ENCODE data around the gene SATB1.
"Not testable (repeated sequence)": the region's sequence is repeated elsewhere in the genome, so short reads cannot be mapped to it uniquely, and the experiment has no call there.

The SATB1 gene

DNA sequence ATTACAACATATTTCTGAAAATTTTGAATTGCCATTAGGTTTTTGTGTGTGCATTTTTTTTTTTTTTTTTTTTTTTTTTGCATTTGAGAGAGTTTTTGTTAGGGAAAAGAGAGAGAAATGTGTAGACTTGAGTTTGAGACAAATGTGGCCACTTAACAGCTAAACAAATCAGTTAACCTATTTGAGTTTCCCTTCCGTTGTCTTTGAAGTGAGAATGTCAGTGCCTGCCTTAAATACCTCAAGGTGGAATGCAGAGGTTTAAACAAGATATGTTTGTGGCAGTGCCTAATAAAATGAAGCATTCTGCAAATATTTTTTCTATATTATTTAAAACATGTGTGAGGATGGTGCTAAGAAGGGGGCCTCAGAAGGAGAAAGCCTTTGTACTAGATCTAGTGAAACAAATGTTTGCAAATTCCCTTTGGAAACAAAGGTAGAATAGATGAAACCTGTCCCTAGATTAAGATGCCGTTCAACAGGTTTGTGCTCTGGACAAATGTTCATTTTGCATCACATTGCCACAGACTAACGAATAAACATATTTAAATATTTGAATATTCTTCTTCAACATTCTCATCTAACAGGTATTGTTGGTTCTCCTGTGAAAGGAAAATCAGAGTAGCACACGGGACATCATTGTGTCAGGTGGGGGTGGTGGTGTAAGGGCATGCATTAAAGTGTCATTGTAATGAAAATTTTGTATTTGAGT is 80.7 kb downstream of the SATB1 start:
- TF ChIP-seq POLR2A (IDR thresholded peaks at IDR 0.05; ENCODE audit: low read length), result no peak
- TF ChIP-seq GATA1 (IDR thresholded peaks at IDR 0.05; ENCODE audit: low read depth, low read length), result no peak
- no peak for DNase-seq

- no peak for DNase-seq
- TF ChIP-seq GATA1 (IDR thresholded peaks at IDR 0.05; ENCODE audit: low read depth, low read length) (no peak), POLR2A (IDR thresholded peaks at IDR 0.05; ENCODE audit: low read length) (no peak)
Observed at GRCh38 chr3:18343809-18344208, 81.3 kb downstream of the SATB1 start.

GRCh38 chr3:18338827-18339514 is 86.2 kb downstream of the SATB1 start:
- DNase-seq, result no peak
- TF ChIP-seq POLR2A (IDR thresholded peaks at IDR 0.05; ENCODE audit: low read length), result no peak
- no peak for TF ChIP-seq GATA1 (IDR thresholded peaks at IDR 0.05; ENCODE audit: low read depth, low read length)

- no peak for DNase-seq
- no peak for TF ChIP-seq POLR2A (IDR thresholded peaks at IDR 0.05; ENCODE audit: low read length)
- no peak for TF ChIP-seq GATA1 (IDR thresholded peaks at IDR 0.05; ENCODE audit: low read depth, low read length)
Observed at GRCh38 chr3:18337231-18337630, 87.9 kb downstream of the SATB1 start.

- TF ChIP-seq POLR2A (IDR thresholded peaks at IDR 0.05; ENCODE audit: low read length), result no peak
- no peak for TF ChIP-seq GATA1 (IDR thresholded peaks at IDR 0.05; ENCODE audit: low read depth, low read length)
- DNase-seq, result no peak
Observed at GRCh38 chr3:18334837-18335601, 90.1 kb downstream of the SATB1 start.

- not testable (repeated sequence) for DNase-seq
Observed at GRCh38 chr3:18330772-18331441, 94.2 kb downstream of the SATB1 start.

GRCh38 chr3:18308096-18308650 is 117.0 kb downstream of the SATB1 start:
- DNase-seq, result no peak
- TF ChIP-seq GATA1 (IDR thresholded peaks at IDR 0.05; ENCODE audit: low read depth, low read length) (no peak), POLR2A (IDR thresholded peaks at IDR 0.05; ENCODE audit: low read length) (no peak)

- no peak for TF ChIP-seq POLR2A (IDR thresholded peaks at IDR 0.05; ENCODE audit: low read length)
- no peak for TF ChIP-seq GATA1 (IDR thresholded peaks at IDR 0.05; ENCODE audit: low read depth, low read length)
- DNase-seq, result no peak
Observed at GRCh38 chr3:18307529-18307928, 117.6 kb downstream of the SATB1 start.

DNA sequence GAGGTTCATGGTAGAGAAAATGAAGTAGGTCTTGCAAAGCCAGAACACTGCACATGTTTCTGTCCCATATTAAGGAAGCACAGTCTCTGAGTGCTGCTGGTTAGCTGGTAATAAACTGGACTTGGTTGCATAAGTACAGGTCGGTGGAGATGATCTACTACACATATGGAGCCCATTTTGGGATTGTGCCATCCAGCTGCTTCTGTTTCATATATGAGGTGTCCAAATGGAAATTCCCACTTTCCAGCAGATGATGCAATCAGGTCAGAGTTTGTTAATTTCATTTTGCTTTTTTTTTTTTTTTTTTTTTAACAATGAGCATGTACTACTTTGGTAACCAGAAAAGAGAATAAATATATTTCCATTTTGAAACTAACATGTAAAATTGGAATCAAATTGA is 122.6 kb downstream of the SATB1 start:
- DNase-seq, result no peak
- TF ChIP-seq GATA1 (IDR thresholded peaks at IDR 0.05; ENCODE audit: low read depth, low read length), result no peak
- TF ChIP-seq POLR2A (IDR thresholded peaks at IDR 0.05; ENCODE audit: low read length), result no peak

DNA sequence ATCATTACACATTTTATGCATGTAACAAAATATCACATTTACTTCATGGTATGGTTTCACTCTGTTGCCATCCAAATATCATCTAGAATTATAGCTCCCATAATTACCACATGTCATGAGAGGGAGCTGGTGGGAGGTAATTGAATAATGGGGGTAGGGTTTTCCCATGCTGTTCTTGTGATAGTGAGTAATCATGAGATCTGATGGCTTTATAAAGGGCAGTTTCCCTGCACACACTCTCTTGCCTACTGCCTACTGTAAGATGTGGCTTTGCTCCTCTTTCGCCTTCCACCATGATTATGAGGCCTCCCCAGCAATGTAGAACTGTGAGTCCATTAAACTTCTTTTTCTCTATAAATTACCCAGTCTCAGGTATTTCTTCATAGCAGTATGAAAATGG is 123.4 kb downstream of the SATB1 start:
- TF ChIP-seq GATA1 (IDR thresholded peaks at IDR 0.05; ENCODE audit: low read depth, low read length), result no peak
- TF ChIP-seq POLR2A (IDR thresholded peaks at IDR 0.05; ENCODE audit: low read length), result no peak
- DNase-seq, result no peak

- DNase-seq, result no peak
- TF ChIP-seq GATA1 (IDR thresholded peaks at IDR 0.05; ENCODE audit: low read depth, low read length) (no peak), POLR2A (IDR thresholded peaks at IDR 0.05; ENCODE audit: low read length) (no peak)
Observed at GRCh38 chr3:18300916-18301315, 124.2 kb downstream of the SATB1 start.

GRCh38 chr3:18297126-18297525 is 128.0 kb downstream of the SATB1 start:
- DNase-seq, result no peak
- TF ChIP-seq POLR2A (IDR thresholded peaks at IDR 0.05; ENCODE audit: low read length), result no peak

All from erythroblast (primary cell).